ENCODE measurements around the gene LRRC28.

Gene LRRC28

GRCh38 chr15:99438691-99439523 lies 187.6 kb downstream of the LRRC28 start:
- DNase-seq = no peak

- no peak for DNase-seq
Measured at GRCh38 chr15:99439524-99439835, 188.2 kb downstream of the LRRC28 start.

GRCh38 chr15:99440029-99440428 lies 188.7 kb downstream of the LRRC28 start:
- no peak for DNase-seq
